Nephron progenitor cell (in vitro differentiated cells): Measurements from ENCODE around the gene MBNL2.
A peak's percentile ranks its signal among the peaks of the same experiment; 100 is the strongest.

Experiments
- DNase-seq: peaks from one replicate; pipeline ENCODE4 v3.0.0; 2021
- H3K27ac Mint-ChIP-seq: 2 replicates; pipeline ENCODE4 v1.8.0; 2021; ENCODE audit warnings: mild to moderate bottlenecking, moderate library complexity, mixed read lengths
- H3K27me3 Mint-ChIP-seq: 2 replicates; pipeline ENCODE4 v1.8.0; 2021; ENCODE audit warnings: mild to moderate bottlenecking, low read depth, mixed read lengths; ENCODE audit not compliant: poor library complexity
- H3K36me3 Mint-ChIP-seq: 2 replicates; pipeline ENCODE4 v1.8.0; 2021; ENCODE audit warnings: low read depth, mixed read lengths
- H3K4me1 Mint-ChIP-seq: 2 replicates; pipeline ENCODE4 v1.8.0; 2021; ENCODE audit warnings: mixed read lengths
- H3K4me3 Mint-ChIP-seq: 2 replicates; pipeline ENCODE4 v1.8.0; 2021; ENCODE audit warnings: mild to moderate bottlenecking, moderate library complexity, mixed read lengths
- H3K9me3 Mint-ChIP-seq: 2 replicates; pipeline ENCODE4 v1.8.0; 2021; ENCODE audit warnings: mild to moderate bottlenecking, moderate library complexity, mixed read lengths
- CTCF ChIP-seq: fragments of 200-600 bp; sonication (generic); IDR thresholded peaks from 2 replicates; pipeline ENCODE4 v1.5.0; 2021; ENCODE audit warnings: antibody characterized with exemption

Gene MBNL2

DNA sequence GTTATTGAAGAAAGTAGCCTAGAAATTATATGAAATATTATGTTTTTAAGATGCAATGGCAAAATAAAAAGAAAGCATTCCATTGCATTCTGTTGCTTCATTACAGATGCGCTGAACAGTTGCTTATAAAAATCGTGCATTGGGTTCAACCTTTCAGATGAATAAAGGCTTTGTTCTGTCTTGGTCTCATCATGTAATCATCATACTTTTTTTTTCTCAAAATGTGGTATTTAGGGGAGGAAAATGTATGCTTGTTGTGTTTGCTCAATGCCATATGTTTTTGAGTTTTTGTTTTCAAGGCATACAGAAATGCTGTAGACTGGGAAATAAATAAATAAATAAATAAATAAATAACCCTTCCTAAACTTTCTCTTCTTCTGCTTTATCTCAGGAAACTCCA, 1.1 kb upstream of the MBNL2 start:
- DNase-seq = no peak
- Mint-ChIP-seq H3K27me3 (peaks cover 2% of the 10 kb centered on the region), H3K36me3 (no peaks in the 10 kb centered on the region), H3K9me3 (no peaks in the 10 kb centered on the region), H3K27ac (no peak overlapping the region), H3K4me1 (peaks cover 38% of the 10 kb centered on the region), H3K4me3 (no peak overlapping the region)
- TF ChIP-seq CTCF = no peak

- peak overlapping the region; percentile 92 for H3K4me3 Mint-ChIP-seq
- peaks cover 41% of the 10 kb centered on the region for H3K4me1 Mint-ChIP-seq
- no peaks in the 10 kb centered on the region for H3K9me3 Mint-ChIP-seq
- DNase-seq = no peak
- H3K27ac Mint-ChIP-seq = no peak overlapping the region
- no peaks in the 10 kb centered on the region for H3K27me3 Mint-ChIP-seq
- TF ChIP-seq CTCF = no peak
- no peaks in the 10 kb centered on the region for H3K36me3 Mint-ChIP-seq
Measured at GRCh38 chr13:97221466-97221865, 667 bp upstream of the MBNL2 start.

DNA sequence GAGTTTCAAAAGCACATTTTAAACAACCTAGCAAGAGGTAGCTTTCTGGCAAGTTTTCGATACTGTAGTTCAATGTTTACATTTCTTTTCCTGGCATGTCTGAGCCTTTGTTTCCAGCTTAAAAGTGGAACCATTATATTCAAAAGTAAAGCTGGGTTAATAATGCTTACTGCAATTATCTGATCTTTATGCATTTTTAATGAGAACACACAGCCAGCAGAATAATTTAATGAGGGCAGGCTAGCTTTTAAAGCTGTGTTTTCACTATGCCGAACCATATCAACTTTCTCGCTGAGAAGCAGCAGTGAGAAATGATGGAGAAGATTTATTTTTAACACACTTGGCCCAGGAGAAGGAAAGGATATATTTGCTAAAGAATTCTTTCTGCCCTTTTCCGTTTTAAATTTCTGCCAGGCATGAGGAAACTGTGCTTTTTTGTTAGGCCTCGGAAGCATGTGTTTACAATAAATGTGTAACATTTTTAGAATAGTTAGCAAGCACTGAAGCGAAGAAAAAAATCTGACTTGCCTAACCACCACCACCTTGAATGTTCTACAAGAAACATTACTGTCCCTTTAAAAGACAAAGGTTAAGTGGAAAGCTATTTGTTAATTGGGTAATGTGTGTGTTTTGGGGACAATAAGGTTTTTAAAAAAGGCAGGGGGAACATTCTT, 1.0 kb downstream of the MBNL2 start:
- TF ChIP-seq CTCF = no peak
- DNase-seq = no peak
- Mint-ChIP-seq H3K27ac (peak overlapping the region; percentile 97), H3K27me3 (no peaks in the 10 kb centered on the region), H3K36me3 (peaks cover 10% of the 10 kb centered on the region), H3K4me3 (peak overlapping the region; percentile 92), H3K4me1 (peaks cover 52% of the 10 kb centered on the region), H3K9me3 (no peaks in the 10 kb centered on the region)

GRCh38 chr13:97223711-97224541, 1.8 kb downstream of the MBNL2 start:
- H3K27me3 Mint-ChIP-seq = no peaks in the 10 kb centered on the region

GRCh38 chr13:97224544-97225300, 2.6 kb downstream of the MBNL2 start:
- peak overlapping the region; percentile 91 for H3K27ac Mint-ChIP-seq
- H3K27me3 Mint-ChIP-seq = no peaks in the 10 kb centered on the region
- peaks cover 52% of the 10 kb centered on the region for H3K4me1 Mint-ChIP-seq
- peaks cover 2% of the 10 kb centered on the region for H3K9me3 Mint-ChIP-seq
- H3K36me3 Mint-ChIP-seq = peaks cover 16% of the 10 kb centered on the region
- TF ChIP-seq CTCF = no peak
- DNase-seq = no peak
- peak overlapping the region; percentile 92 for H3K4me3 Mint-ChIP-seq

More at GRCh38 chr13:97223711-97224541, 1.8 kb downstream of the MBNL2 start:
- DNase-seq = peak; percentile 33
- Mint-ChIP-seq H3K9me3 (no peaks in the 10 kb centered on the region), H3K4me1 (peaks cover 52% of the 10 kb centered on the region), H3K27ac (peak overlapping the region; percentile 97), H3K4me3 (peak overlapping the region; percentile 92), H3K36me3 (peaks cover 10% of the 10 kb centered on the region)
- TF ChIP-seq CTCF = no peak
